Mesendoderm (in vitro differentiated cells): Measurements from ENCODE around the gene LRP1.

Source experiments
- DNase-seq: peaks from one replicate; pipeline ENCODE4 v3.0.0; 2013
- H2AK5ac ChIP-seq: 2 replicates; pipeline ENCODE4 v1.6.1; 2013; ENCODE audit warnings: low read length, inconsistent platforms
- H2BK120ac ChIP-seq: 2 replicates; pipeline ENCODE4 v1.6.1; 2013; ENCODE audit warnings: low read depth, mild to moderate bottlenecking, low read length, moderate library complexity, mixed read lengths
- H2BK15ac ChIP-seq: replicated peaks from 2 replicates; pipeline ENCODE4 v1.6.1; 2013; ENCODE audit warnings: low read depth, mild to moderate bottlenecking, moderate library complexity
- H2BK5ac ChIP-seq: 2 replicates; pipeline ENCODE4 v1.6.1; 2013; ENCODE audit warnings: low read length, inconsistent platforms
- H3K18ac ChIP-seq: 2 replicates; pipeline ENCODE4 v1.6.1; 2013; ENCODE audit warnings: mild to moderate bottlenecking, low read length, mixed read lengths
- H3K23ac ChIP-seq: one replicate; pipeline ENCODE4 v1.6.1; 2013; ENCODE audit warnings: low read length
- H3K27ac ChIP-seq: 2 replicates; pipeline ENCODE4 v1.5.1; 2013; ENCODE audit warnings: low read depth, mild to moderate bottlenecking, inconsistent platforms, low read length, moderate library complexity
- H3K27me3 ChIP-seq: 2 replicates; pipeline ENCODE4 v1.6.1; 2013; ENCODE audit warnings: low read length, control low read depth, mild to moderate bottlenecking, inconsistent platforms; ENCODE audit not compliant: insufficient read depth, poor library complexity
- H3K36me3 ChIP-seq: 2 replicates; pipeline ENCODE4 v1.6.1; 2013; ENCODE audit warnings: low read length, inconsistent platforms; ENCODE audit not compliant: control insufficient read depth, insufficient read depth
- H3K4ac ChIP-seq: one replicate; pipeline ENCODE4 v1.6.1; 2013; ENCODE audit warnings: low read depth, mild to moderate bottlenecking, low read length, moderate library complexity
- H3K4me1 ChIP-seq: 2 replicates; pipeline ENCODE4 v1.6.1; 2013; ENCODE audit warnings: low read depth, low read length, inconsistent platforms; ENCODE audit not compliant: control insufficient read depth
- H3K4me2 ChIP-seq: 2 replicates; pipeline ENCODE4 v1.6.1; 2013; ENCODE audit warnings: low read length
- H3K4me3 ChIP-seq: 2 replicates; pipeline ENCODE4 v1.5.1; 2013; ENCODE audit warnings: mild to moderate bottlenecking, low read length
- H3K56ac ChIP-seq: one replicate; pipeline ENCODE4 v1.6.1; 2013; ENCODE audit warnings: low read length
- H3K79me1 ChIP-seq: 2 replicates; pipeline ENCODE4 v1.6.1; 2013; ENCODE audit warnings: low read length, inconsistent platforms
- H3K79me2 ChIP-seq: 2 replicates; pipeline ENCODE4 v1.6.1; 2013; ENCODE audit warnings: mild to moderate bottlenecking, low read length; ENCODE audit not compliant: control insufficient read depth, insufficient read depth
- H3K9ac ChIP-seq: 2 replicates; pipeline ENCODE4 v1.6.1; 2013; ENCODE audit warnings: low read length, inconsistent platforms
- H4K5ac ChIP-seq: one replicate; pipeline ENCODE4 v1.6.1; 2013; ENCODE audit warnings: low read length
- H4K8ac ChIP-seq: one replicate; pipeline ENCODE4 v1.6.1; 2013; ENCODE audit warnings: low read depth, mild to moderate bottlenecking, control low read depth, low read length, moderate library complexity
- WGBS: extraction: QIAGEN DNeasy Blood & Tissue Kit; methylation state at CpG from one replicate; pipeline ENCODE4 v1.1.7; 2013; ENCODE audit warnings: low lambda C conversion rate, missing lambda C conversion rate; ENCODE audit not compliant: insufficient coverage; ENCODE audit errors: extremely low coverage; 5-methylcytosine and 5-hydroxymethylcytosine counted together

LRP1 gene

DNA sequence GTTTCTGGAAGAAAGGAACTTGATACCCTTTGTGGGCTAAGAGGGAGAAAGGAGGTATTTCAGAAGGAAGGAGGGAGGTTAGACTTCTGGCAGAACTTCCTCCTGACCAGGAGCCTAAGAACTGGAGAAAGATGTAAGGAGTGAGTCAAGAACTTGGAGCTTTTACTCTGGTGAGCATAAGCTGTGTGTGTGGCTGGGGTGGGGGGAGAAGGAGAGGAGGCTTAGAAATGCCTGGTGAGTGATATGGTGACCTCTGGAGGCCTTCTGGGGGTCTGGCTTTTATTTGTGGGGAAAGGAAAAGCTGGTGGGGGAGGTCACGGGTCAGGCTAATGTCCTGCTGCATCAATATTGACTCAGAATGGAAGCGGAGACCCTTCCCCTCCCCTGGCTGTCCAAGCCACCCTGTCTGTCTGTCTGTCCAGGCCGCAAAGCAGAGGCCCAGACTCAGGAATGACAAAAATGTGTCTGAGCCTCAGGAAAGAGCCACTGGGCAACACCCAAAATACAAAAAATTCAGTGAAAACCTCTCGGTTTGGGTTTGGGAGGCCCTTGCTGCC, 4.8 kb downstream of the LRP1 start:
- Histone ChIP-seq H3K27me3 (no peaks in the 10 kb centered on the region), H3K36me3 (no peaks in the 10 kb centered on the region), H2BK5ac (no peak overlapping the region), H3K79me2 (peaks cover 50% of the 10 kb centered on the region), H3K4me1 (peaks cover 26% of the 10 kb centered on the region), H3K9ac (peak overlapping the region; percentile 30), H3K4me3 (no peak overlapping the region), H4K8ac (no peak overlapping the region), H2AK5ac (no peak overlapping the region), H2BK120ac (peak overlapping the region; percentile 30), H3K56ac (peak overlapping the region; percentile 36), H3K79me1 (peaks cover 23% of the 10 kb centered on the region), H4K5ac (no peak overlapping the region), H3K4me2 (no peak overlapping the region), H2BK15ac (no peak overlapping the region), H3K27ac (peak overlapping the region; percentile 48), H3K23ac (no peak overlapping the region), H3K18ac (no peak overlapping the region), H3K4ac (no peak overlapping the region)
- WGBS = no CpG with 5 or more reads among the region's 4 CpGs
- DNase-seq = peak; percentile 78

GRCh38 chr12:57133916-57134315, 5.6 kb downstream of the LRP1 start:
- Histone ChIP-seq H3K9ac (no peak overlapping the region), H3K4me1 (peaks cover 26% of the 10 kb centered on the region), H4K5ac (no peak overlapping the region), H4K8ac (no peak overlapping the region), H3K18ac (no peak overlapping the region), H3K27ac (peak overlapping the region; percentile 19), H3K23ac (no peak overlapping the region), H2BK120ac (no peak overlapping the region), H3K4me2 (no peak overlapping the region), H3K36me3 (peaks cover 2% of the 10 kb centered on the region), H3K4me3 (no peak overlapping the region), H2BK5ac (no peak overlapping the region), H2BK15ac (no peak overlapping the region), H3K56ac (peak overlapping the region; percentile 51), H2AK5ac (no peak overlapping the region), H3K27me3 (no peaks in the 10 kb centered on the region), H3K4ac (no peak overlapping the region), H3K79me2 (peaks cover 47% of the 10 kb centered on the region), H3K79me1 (peaks cover 23% of the 10 kb centered on the region)
- no CpG with 5 or more reads among the region's 6 CpGs for WGBS
- no peak for DNase-seq

DNA sequence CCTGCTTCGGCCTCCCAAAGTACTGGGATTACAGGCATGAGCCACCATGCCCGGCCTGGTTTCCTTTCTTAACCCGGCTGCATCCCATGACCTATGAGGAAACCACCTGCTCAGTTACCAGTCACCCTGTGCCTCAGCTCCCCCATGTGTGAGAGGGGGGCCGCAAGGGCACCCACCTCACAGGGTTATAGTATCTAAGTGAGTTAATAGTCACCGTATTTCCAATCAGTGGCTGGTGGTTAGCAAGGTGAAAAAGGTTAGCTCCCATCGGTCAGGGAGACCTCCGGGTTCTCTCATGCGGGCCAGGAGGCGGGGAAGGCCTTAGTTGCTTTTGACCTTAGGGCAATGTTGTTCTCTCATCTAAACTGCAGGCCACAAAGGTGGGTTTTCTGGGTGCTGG, 6.7 kb downstream of the LRP1 start:
- Histone ChIP-seq H3K9ac (peak overlapping the region; percentile 28), H2BK15ac (no peak overlapping the region), H3K36me3 (peaks cover 4% of the 10 kb centered on the region), H3K4ac (no peak overlapping the region), H2BK5ac (no peak overlapping the region), H3K27me3 (no peaks in the 10 kb centered on the region), H3K18ac (peak overlapping the region; percentile 20), H3K79me1 (peaks cover 23% of the 10 kb centered on the region), H2AK5ac (no peak overlapping the region), H3K4me2 (no peak overlapping the region), H4K8ac (no peak overlapping the region), H2BK120ac (no peak overlapping the region), H3K56ac (peak overlapping the region; percentile 45), H3K4me1 (peaks cover 24% of the 10 kb centered on the region), H4K5ac (no peak overlapping the region), H3K79me2 (peaks cover 41% of the 10 kb centered on the region), H3K27ac (peak overlapping the region; percentile 21), H3K4me3 (no peak overlapping the region), H3K23ac (no peak overlapping the region)
- WGBS = no CpG with 5 or more reads among the region's 9 CpGs
- DNase-seq = no peak

DNA sequence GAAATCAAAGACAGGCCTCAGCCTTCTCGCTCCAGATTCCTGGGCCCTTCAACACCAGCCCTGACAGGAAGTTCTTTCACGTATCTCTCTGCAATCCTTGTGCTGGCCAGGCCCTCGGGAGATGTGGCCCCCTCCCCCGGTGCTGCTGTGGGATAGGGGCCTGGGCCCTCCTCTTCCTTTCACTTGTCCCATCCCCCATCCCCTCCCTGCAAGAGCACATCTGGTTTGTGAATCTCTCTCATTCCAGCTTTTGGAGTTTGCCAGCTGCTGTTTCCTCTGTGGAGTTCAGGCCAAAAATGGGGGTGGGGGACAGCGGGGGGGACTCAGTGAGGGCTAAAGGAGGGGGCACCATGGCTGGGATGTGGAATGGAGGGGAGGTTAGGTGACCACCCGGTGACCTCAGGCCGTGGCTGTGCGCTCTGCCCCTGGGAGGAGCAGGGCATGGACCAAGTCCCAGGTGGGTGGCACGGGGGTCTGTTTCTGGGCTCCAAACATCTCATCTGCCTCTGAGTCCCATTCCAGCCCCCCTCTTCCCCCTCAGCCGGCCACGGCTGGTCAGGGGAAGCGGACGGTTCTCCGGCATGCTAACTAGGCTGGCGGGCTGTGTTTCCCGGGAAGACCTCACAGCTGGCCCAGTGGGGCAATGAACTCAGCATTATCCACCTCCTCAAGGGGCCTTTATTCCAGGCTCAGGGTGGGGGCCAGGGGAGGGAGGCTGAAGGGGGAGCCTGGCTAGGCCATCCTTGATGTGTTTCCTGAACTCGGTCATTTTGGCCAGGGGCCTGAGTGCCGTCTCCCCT, 7.4 kb downstream of the LRP1 start:
- Histone ChIP-seq H3K56ac (peak overlapping the region; percentile 68), H3K23ac (no peak overlapping the region), H3K4ac (no peak overlapping the region), H2BK15ac (no peak overlapping the region), H3K9ac (peak overlapping the region; percentile 41), H2BK120ac (no peak overlapping the region), H3K27me3 (no peaks in the 10 kb centered on the region), H3K79me1 (peaks cover 22% of the 10 kb centered on the region), H3K27ac (peak overlapping the region; percentile 21), H2AK5ac (no peak overlapping the region), H4K5ac (no peak overlapping the region), H3K18ac (peak overlapping the region; percentile 12), H3K4me1 (peaks cover 23% of the 10 kb centered on the region), H3K36me3 (peaks cover 4% of the 10 kb centered on the region), H3K79me2 (peaks cover 34% of the 10 kb centered on the region), H2BK5ac (peak overlapping the region; percentile 13), H3K4me3 (no peak overlapping the region), H4K8ac (no peak overlapping the region), H3K4me2 (no peak overlapping the region)
- WGBS = no CpG with 5 or more reads among the region's 18 CpGs
- DNase-seq = peak; percentile 80

- Histone ChIP-seq H3K4me1 (peaks cover 6% of the 10 kb centered on the region), H3K27ac (no peak overlapping the region), H3K27me3 (no peaks in the 10 kb centered on the region), H3K4ac (no peak overlapping the region), H2BK120ac (no peak overlapping the region), H3K79me1 (peaks cover 8% of the 10 kb centered on the region), H3K36me3 (peaks cover 8% of the 10 kb centered on the region), H3K56ac (no peak overlapping the region), H3K9ac (no peak overlapping the region), H2BK15ac (no peak overlapping the region), H2AK5ac (no peak overlapping the region), H3K4me2 (no peak overlapping the region), H4K8ac (no peak overlapping the region), H2BK5ac (no peak overlapping the region), H4K5ac (no peak overlapping the region), H3K18ac (no peak overlapping the region), H3K79me2 (peaks cover 12% of the 10 kb centered on the region), H3K4me3 (no peak overlapping the region), H3K23ac (no peak overlapping the region)
- DNase-seq = no peak
- no CpG with 5 or more reads among the region's 13 CpGs for WGBS
Measured at GRCh38 chr12:57138526-57139272, 10.4 kb downstream of the LRP1 start.
